Globus pallidus (tissue), 1 donor: ENCODE data around the gene REV1.
A peak's percentile ranks its signal among the peaks of the same experiment; 100 is the strongest.

Source experiments
- DNase-seq: peaks from one replicate; pipeline ENCODE4 v3.0.0-alpha.2; 2015; ENCODE audit warnings: low spot score

Gene REV1

DNA sequence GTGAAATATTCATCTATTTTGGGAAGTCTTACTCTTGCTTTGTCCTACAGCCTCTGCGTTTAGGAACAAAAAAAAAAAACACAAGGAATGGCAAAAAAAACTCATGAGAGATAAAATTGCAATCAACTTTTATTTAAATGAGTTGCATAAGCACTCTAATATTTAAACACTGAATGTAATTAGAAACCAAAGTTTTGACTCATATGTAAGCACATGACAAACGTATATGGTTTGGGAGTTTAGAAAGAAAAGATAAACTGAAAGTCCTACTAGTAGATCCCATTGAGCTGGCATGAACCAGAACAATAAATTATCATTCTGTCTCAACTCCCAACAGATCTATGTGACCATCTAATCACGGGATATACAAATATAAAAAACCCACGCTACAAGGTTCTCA lies 44.8 kb downstream of the REV1 start:
- no peak for DNase-seq

GRCh38 chr2:99444222-99444621 lies 45.6 kb downstream of the REV1 start:
- no peak for DNase-seq

DNA sequence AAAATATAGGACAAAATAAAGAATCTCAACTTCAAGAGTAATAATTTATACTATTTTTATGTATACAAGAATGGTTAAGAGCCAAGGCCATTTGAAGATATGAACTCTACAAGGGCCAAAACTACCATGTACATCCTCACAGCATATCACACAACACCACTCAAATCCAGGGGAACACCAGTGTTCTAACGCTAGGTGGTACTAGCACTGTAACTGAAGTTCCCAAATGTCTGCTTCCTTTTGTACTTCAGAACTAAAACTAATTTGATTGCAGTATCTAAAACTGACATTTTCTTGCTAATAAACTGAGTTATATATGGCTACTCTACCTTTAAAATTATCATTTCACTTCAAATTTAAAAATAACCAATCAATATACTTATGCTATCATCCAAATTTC lies 47.0 kb downstream of the REV1 start:
- DNase-seq, result peak; percentile 13

DNA sequence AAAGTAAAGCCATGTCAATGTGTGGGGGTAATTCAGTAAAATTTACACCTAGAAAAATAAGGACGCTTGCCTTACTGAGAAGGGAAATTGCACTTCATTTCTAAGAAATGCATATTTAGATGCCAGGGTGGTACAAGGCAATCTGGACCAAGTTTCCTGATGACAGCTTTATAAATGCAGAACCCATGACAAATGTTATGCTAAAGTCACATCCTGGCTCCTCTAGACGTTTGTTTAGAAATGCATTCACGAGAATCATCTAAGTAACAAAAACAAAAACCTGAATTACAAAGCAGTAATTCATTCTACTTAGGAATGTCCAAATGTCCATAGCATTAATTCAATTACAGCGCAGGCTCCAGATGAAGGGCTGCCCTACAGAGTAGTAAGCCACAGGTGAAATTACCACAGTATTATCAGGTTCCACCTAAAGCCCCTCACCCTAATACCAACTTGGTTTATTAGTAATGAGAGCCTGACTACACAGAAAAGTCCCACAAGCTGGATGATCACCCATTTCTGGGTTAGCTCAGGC lies 49.8 kb downstream of the REV1 start:
- DNase-seq, result no peak

- DNase-seq, result no peak
These were observed 52.9 kb downstream of the REV1 start for GRCh38 chr2:99436874-99437273.

GRCh38 chr2:99433340-99433739 lies 56.5 kb downstream of the REV1 start:
- no peak for DNase-seq

- no peak for DNase-seq
These were observed 58.1 kb downstream of the REV1 start for GRCh38 chr2:99431587-99432275.

- DNase-seq, result no peak
These were observed 59.1 kb downstream of the REV1 start for GRCh38 chr2:99430614-99431291.

- DNase-seq, result no peak
These were observed 64.8 kb downstream of the REV1 start for GRCh38 chr2:99425022-99425421.

DNA sequence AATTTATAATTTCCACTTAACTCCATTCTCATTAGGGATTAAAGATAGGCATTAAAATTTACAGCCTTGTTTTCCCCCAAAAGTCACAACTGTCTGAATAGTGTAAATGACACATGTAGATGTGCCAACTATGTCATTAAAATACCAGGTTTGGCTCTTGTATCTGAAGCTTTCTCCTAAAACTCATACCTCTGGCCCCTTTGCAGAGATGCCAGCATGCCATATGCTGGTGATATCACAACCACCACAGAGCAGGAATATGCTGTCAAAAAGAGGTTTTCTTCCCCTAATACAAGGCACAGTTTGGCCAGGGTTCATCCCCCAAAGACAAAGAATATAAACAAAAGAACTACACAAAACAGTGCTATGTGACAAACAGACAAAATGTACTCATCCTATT lies 65.4 kb downstream of the REV1 start:
- no peak for DNase-seq

GRCh38 chr2:99422599-99422998 lies 67.2 kb downstream of the REV1 start:
- no peak for DNase-seq

DNA sequence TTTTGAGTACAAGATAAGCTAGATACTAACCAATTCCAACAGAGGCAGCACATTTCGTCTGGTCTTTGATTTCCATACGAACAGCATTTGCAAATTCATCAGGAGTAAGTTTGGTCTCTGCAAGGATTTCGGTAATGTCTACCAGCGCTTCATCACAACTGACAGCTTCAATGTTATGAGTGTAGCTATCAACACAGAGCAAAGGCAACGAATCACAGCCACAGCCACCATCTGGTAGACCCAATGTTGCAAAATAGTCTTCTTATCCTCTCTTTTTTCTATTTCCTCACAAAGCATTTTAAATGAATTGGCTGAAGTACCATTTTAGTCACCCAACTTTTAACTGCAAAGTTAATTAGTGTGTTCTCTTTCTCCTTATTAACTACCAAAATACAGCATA lies 68.3 kb downstream of the REV1 start:
- no peak for DNase-seq

GRCh38 chr2:99420751-99421299 lies 69.0 kb downstream of the REV1 start:
- DNase-seq, result no peak

GRCh38 chr2:99420031-99420430 lies 69.8 kb downstream of the REV1 start:
- DNase-seq, result no peak

DNA sequence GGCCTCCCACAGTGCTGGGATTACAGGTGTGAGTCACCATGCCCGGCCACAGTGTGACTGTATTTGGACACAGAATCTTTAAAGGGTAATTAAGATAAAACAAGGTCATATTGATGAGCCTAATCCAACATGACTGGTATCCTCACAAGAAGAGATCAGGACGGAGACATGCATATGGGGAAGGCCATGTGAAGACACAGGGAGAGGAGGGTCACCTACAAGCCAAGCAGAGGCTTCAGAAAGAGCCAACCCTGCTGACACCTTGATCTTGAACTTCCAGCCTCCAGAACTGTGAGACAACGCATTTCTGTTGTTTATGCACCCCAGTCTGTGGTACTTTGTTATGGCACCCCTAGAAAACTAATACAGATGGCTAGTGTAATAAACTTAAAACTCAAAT lies 72.4 kb downstream of the REV1 start:
- no peak for DNase-seq

DNA sequence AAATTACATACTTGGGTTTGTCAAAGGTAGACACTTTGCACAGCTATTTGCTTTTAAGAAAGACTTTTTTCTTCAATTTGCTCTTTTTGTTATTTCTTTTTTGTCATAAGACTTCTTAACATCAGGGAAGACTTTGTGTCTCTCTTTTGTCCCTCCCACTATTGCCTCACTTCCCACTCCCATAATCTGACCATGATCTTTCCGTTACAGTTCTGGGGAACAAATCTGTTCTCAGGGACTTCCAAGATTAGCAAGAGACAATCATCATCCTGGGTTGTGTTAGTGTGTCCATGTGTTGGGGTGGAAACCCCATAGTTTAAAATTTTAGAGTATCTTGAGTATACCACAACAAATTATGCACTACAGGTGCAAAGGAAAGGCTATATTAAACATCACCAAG lies 75.3 kb downstream of the REV1 start:
- no peak for DNase-seq

GRCh38 chr2:99410276-99410675 lies 79.5 kb downstream of the REV1 start:
- DNase-seq, result no peak

GRCh38 chr2:99406137-99406536 lies 83.7 kb downstream of the REV1 start:
- DNase-seq, result no peak

DNA sequence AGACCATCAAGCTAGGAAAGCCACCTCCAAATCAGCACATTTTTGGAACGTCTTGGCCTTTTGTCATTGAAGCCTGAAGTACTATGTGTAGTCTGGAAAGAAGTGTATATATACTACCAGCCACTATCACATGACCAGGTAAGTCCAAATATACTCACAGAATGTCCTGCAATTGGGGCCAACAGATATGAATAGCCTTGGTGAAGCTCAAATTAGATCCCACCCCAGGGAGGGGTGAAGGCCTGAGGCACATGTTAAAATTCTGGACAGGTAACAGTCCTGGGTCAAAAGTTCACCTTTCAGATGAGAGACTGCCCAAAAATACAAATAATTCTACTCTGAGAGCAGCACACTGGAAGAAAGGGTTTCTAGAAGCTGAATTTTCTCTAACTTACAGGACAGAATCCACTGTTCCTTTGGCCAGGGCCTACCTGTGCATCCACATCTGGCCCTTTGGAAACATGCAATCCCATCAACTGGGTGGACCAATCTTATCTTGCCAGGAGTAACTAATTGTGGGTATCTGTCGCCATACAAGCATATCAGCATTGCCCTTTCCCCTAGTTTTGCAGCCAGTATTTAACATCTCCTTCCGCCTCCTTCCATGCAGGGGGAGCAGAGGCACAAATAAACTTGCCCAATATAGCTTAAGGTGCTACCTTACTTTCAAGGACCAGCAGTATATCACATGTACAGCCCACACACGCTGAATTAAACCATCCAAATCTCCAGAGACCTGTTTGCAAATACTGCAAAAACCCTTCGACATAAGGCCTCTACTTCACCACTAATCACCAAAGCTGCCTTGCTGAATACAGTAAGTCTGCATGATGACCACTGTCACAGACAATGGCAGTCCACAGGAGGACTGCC lies 84.8 kb downstream of the REV1 start:
- DNase-seq, result no peak

GRCh38 chr2:99404039-99404796 lies 85.6 kb downstream of the REV1 start:
- DNase-seq, result no peak

DNA sequence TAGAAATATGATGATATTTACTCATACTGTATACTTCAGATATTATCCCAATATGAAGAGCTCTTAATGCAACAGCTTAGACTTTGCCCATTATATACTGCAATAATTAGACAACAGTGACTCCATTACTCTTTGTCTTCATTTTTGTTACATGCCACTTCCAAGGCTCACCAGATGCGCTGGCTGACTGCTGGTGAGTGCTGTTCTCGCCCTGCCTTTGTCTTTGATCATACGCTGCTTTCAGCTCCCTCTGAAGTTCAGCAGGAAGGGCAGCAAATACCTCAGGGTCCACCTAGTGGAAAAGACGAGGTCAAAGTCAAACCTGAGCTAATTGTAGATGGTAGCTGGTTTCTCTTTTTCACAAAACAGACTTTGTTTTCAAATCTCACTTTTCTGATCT lies 86.3 kb downstream of the REV1 start:
- no peak for DNase-seq

DNA sequence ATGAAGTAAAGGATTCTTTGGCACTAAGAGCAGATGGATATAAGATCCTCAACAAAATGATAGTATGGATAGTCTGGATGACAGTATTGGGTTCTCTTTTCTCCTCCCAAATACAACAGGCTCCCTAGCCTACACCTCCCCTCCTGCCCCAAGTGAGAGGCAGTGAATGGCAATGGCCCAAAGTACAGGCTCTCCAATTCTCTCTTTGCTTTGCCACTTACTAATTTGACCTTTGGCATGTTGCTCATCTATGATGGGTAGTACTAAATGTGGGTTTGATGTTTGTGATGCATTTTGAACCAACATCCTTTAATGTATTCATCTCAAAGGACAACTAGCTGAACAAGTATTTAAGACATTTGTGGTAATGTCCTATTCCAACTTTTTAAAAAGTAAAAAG lies 86.7 kb downstream of the REV1 start:
- DNase-seq, result no peak
